HG03066 (cell line): ENCODE measurements around the gene NUFIP1.
"Not testable (repeated sequence)": the region's sequence is repeated elsewhere in the genome, so short reads cannot be mapped to it uniquely, and the experiment has no call there.

Source experiments
- ATAC-seq: cut with Tn5 transposase; IDR thresholded peaks from one replicate; pipeline ENCODE4 v1.9.1; 2021; ENCODE audit warnings: low read depth; ENCODE audit not compliant: unreplicated experiment

NUFIP1 gene

DNA sequence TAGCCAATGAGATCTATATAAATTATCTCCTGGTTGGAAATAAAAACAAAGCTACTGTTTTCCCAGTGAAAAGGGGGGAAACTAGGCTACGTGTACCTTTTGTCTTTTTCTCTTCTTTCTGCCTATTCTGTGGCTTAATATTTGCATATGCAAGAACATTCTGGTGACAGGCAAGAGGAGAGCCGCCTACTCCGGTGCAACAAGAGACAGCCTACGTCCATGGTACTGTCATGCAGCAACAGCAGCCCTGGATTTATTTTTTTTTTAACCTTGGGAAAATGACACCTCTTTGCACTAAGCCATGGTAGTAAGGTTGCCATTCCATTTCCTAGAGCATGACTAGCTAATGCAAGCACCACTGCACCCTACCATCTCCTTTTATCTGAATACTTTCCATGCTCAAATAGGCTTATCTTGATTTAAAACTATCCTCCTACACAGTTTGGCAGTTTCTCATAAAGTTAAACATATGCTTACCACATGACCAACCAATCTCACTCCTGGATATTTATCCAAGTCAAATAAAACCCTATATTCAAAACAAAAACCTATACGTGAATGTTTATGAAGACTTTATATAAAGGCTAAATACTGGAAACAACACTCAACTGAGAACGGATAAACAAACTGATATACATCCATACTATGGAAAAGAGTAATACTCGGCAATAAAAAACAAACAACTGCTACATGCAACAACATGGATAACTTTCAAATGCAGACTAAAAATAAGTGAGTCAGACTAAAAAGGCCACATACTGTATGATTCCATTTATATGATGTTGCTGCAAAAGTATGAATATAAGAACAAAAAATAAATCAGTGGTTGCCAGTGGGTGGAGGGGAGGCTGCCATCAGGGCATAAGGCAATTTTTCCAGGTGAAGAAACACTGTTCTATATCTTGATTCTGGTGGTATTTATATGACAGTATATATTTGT lies 17.3 kb downstream of the NUFIP1 start:
- ATAC-seq: no peak

DNA sequence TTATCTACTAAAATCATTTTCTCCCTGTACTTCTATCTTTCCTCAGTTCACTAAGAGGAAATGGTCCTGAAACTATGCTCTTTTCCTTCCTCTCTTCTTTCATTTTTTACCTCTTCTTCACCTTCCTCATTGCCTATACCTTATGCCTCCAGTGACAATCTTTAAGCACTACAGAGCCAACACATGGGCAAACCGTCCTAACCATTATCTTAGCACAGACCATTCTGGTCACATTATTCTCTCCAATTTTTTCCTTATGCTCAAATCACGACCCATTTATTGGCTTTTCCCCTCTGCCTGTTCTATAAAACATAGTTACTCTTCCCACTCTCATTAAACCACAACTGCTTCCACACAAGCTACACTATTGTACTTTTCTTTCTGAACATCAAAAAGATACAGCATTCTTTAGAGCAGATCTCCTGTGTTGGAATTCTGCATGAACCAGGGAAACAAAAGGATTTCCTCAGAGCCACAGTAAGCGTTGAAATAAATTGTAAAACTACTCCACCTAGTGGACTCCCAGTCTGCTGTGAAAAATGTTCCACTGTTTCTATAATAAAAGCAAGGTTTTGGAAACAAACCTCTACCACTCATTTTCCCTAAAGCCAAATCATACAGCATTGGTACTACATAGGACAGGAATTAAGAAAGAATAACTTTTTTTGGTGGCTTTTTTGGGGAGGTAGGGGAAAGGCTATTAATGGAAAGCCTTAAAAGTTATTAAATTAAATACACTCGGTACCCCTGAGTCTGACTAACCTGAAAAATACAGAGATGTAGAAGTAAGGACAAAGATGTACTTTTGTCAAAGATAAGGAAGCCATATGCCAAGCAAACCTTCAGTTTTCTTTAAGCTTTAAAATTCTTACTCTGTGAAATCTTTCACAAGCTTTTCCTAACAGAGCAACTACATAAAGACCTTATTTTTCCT lies 19.5 kb downstream of the NUFIP1 start:
- ATAC-seq: no peak

DNA sequence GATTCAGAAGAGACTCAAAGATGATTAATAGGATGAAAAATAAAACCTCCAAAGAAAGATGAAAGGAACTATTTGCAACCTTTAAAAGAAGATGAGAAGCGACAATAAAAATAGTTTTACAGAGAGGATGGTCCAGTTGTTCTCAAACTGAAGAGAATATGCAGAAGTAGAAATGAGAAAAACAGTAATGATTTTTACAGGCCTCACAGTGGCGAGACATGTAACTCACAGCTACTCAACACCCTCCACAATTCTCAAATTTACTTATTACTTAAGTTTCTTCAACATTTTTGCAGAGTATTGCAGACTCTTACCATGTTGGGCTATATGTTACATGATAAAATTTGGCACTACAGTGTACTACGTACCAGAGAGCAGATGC lies 20.8 kb downstream of the NUFIP1 start:
- ATAC-seq: no peak

GRCh38 chr13:44967704-44968433 lies 21.4 kb downstream of the NUFIP1 start:
- ATAC-seq: no peak

DNA sequence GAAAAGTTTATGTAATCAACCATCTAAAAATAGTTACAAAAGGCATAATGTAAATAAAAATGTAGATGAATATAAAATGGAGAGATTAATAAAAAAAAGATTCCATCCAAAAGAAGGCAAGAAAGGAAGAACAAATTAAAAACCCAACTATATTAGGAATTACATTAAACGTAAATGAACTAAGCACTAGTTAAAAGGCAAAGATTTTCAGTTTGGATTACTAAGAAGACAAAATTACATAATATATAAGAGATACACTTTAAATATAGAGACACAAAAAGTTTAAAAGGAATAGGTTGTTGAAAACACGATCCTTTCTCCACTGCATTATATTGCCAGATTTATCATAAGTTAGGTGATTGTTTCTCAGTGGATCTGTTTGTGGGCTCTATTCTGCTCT lies 27.3 kb downstream of the NUFIP1 start:
- no peak for ATAC-seq

- ATAC-seq: no peak
Observed at GRCh38 chr13:44955406-44955805, 33.9 kb downstream of the NUFIP1 start.

DNA sequence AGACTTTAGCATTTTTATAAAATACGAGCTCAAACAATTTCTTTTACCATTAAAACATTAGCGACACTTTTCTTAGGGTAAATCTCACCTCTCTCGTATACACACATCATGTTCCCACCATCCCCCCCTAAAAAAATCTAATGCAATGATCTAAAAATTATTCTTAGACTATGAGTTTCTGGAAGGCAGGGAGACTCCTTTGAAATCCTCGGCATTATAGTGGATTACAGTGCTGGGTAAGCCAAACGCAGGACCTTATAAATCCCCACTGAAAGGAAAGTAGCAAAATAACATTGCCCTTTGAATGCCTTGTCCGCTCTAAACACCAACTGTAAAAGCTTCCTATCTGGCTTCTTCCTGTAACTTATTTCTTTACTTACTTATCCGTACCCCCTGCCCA lies 35.0 kb downstream of the NUFIP1 start:
- ATAC-seq: no peak

DNA sequence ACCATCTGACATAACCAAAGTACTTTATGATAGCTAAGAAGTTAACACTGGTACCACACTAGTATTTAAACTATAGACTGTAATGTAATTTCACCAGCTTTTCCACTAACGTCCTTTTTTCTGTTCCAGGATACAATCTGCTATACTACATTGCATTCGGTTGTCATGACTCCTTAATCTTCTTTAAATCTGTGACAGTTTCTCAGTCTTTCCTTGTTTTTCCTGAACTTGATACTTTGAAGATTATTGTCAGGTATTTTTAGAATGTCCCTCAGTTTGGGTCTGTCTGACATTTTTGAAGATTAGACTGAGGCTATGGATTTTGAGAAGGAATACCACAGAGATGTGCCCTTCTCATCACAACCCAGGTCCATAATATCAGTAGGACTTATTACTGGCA lies 36.6 kb downstream of the NUFIP1 start:
- no peak for ATAC-seq

- no peak for ATAC-seq
Observed at GRCh38 chr13:44951184-44951583, 38.1 kb downstream of the NUFIP1 start.

DNA sequence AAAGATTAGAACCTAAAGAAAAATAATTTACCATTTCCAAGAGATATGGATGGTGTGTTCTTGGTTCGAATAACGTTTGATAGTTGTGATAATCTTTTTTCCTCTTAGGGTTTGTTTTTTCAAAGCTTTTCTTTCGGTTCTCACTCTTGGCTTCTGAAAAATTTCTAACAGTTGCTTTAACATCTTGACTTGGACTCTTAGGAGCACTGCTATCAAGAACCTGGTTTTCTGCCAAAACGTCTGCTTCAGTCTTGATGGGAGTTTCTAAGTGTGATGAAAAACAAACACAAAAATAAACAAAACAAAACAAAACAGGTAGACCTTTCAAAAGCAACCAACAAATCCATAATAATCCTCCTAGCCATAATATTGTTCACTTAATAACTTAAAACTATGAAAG lies 45.9 kb downstream of the NUFIP1 start:
- ATAC-seq: not testable (repeated sequence)

DNA sequence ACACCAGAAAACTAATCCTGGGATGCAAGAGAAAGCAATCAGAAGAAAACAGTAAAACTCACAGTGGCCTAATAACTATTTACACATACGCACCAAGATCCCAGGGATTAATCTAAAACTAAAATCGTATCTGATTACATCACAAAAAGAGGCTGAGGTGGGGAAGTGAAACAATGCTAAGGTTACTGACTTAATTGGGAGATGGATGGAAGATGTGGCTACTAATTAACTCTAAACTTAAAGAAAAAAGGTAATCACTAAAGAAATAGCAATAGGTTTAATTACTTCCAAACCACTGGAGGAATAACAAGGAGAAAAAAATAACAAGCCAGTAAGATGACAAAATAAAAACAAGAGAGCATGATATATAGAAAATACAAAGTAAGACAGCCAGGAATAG lies 50.4 kb downstream of the NUFIP1 start:
- no peak for ATAC-seq

- no peak for ATAC-seq
Observed at GRCh38 chr13:44936246-44936645, 53.0 kb downstream of the NUFIP1 start.

GRCh38 chr13:44934724-44935123 lies 54.5 kb downstream of the NUFIP1 start:
- no peak for ATAC-seq

DNA sequence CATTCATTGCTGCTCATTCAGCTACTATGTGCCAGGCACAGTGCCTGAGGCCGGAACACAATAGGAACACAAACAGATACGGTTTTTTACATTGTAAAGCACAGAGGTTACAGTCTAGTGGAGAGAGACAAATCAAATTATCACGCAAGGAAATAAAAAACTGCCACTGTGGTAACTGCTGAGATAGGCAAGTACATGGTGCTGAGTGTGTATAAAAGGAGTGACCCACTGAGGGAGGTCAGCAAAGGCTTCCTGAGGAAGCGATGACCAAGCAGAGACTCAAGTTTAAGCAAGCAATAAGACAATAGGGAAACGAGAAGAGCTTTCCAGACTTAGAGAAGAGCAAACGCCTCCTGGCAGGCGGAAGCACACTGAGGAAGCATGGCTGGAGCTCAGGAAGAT lies 56.4 kb downstream of the NUFIP1 start:
- ATAC-seq: no peak

- ATAC-seq: no peak
Observed at GRCh38 chr13:44932171-44932849, 57.0 kb downstream of the NUFIP1 start.

GRCh38 chr13:44930963-44931623 lies 58.2 kb downstream of the NUFIP1 start:
- no peak for ATAC-seq

DNA sequence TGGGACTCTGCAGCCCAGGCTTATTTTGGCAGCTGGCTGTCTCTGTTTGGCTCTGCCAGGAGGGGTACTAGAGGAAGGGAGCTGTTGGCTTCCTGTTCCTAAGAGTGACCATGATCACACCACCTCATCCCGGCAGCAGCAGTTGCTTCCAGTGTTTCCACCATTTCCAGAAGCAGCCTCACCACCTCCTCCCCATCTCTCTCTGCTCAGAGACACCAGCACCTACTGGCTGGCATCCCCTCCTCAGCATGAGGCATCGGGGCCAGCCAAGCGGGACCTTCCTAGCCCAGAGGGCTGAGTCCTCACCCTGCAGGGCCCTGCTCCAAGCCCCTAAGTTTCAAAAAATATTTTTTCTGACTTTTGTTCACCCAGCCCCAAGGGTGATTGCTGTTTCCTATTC lies 59.0 kb downstream of the NUFIP1 start:
- ATAC-seq: no peak

GRCh38 chr13:44929692-44930091 lies 59.6 kb downstream of the NUFIP1 start:
- ATAC-seq: no peak

DNA sequence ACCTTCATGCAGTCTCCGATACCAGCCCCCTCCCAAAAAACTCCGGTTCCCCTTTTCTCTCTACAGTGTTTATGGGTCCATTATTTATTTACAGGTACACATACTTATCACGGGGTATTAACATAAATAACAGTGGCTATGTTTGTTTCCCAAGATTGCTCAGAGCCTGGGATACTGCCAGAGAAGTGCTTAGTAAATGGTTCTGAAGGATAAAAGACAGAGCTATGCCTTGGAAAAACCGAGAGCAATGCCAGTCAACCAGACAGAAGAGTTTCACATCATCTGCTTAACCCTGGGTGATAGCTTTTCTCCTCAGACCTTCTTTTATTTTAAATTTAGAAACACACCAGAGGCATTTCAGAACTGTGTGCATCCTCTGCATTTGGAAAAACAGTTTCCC lies 61.3 kb downstream of the NUFIP1 start:
- ATAC-seq: no peak
